Common myeloid progenitor, CD34-positive (primary cell): ENCODE measurements around the gene ZG16B.

Experiments used
- CTCF ChIA-PET: fragments of 350-600 bp; sonication (Branson Sonifier 250); formaldehyde crosslinking; loops from one replicate; lab custom pipeline; 2021; ENCODE audit warnings: antibody characterized with exemption; lab: Charles Lee
- POLR2A ChIA-PET: fragments of 350-600 bp; sonication (Branson Sonifier 250); formaldehyde crosslinking; loops from one replicate; lab custom pipeline; 2021; ENCODE audit warnings: antibody characterized with exemption; lab: Charles Lee
- DNase-seq, 3 donors: peaks; one replicate each; pipeline versions ENCODE4 v3.0.0 to v3.0.0-alpha.2; 2013
- H3K27ac ChIP-seq, 2 experiments: 1 replicate in 1 of 2; 2 replicates in 1 of 2; pipeline ENCODE4 v1.7.0; 2013; ENCODE audit warnings: inconsistent platforms in 2 of 2, low read length in 2 of 2, mild to moderate bottlenecking in 2 of 2, low read depth in 1 of 2, moderate library complexity in 1 of 2; ENCODE audit not compliant: severe bottlenecking in 2 of 2, insufficient read depth in 1 of 2, poor library complexity in 1 of 2
- H3K27me3 ChIP-seq, 5 experiments: replicated peaks in 2 of 5; 1 replicate in 3 of 5; 2 replicates in 2 of 5; pipeline versions ENCODE4 v1.6.1 to v1.7.0; 2013; ENCODE audit warnings: low read length in 4 of 5, mild to moderate bottlenecking in 2 of 5, moderate library complexity in 2 of 5, inconsistent platforms in 1 of 5; ENCODE audit not compliant: insufficient read depth in 5 of 5, control insufficient read depth in 4 of 5
- H3K36me3 ChIP-seq, 4 experiments: 1 replicate in 2 of 4; 2 replicates in 2 of 4; pipeline versions ENCODE4 v1.6.1 to v1.7.0; 2013; ENCODE audit warnings: low read length in 3 of 4, control low read depth in 1 of 4, mild to moderate bottlenecking in 1 of 4; ENCODE audit not compliant: control insufficient read depth in 4 of 4, insufficient read depth in 4 of 4
- H3K4me1 ChIP-seq, 4 experiments: 1 replicate in 3 of 4; 2 replicates in 1 of 4; pipeline versions ENCODE4 v1.6.1 to v1.7.1; 2013; ENCODE audit warnings: low read length in 3 of 4, mild to moderate bottlenecking in 3 of 4, control low read depth in 1 of 4, inconsistent platforms in 1 of 4, moderate library complexity in 1 of 4; ENCODE audit not compliant: control insufficient read depth in 4 of 4, insufficient read depth in 4 of 4; ENCODE audit errors: control extremely low read depth in 1 of 4
- H3K4me3 ChIP-seq, 7 experiments: 1 replicate in 4 of 7; 2 replicates in 3 of 7; pipeline versions ENCODE4 v1.5.1 to v1.7.0; 2013; ENCODE audit warnings: mild to moderate bottlenecking in 7 of 7, low read length in 6 of 7, moderate library complexity in 6 of 7, inconsistent platforms in 2 of 7, low read depth in 2 of 7, control low read depth in 1 of 7; ENCODE audit not compliant: insufficient read depth in 4 of 7, control insufficient read depth in 1 of 7; ENCODE audit errors: extremely low read depth in 1 of 7
- H3K9me3 ChIP-seq, 5 experiments: 1 replicate in 4 of 5; 2 replicates in 1 of 5; pipeline versions ENCODE4 v1.6.1 to v1.7.1; 2013; ENCODE audit warnings: low read length in 4 of 5, mild to moderate bottlenecking in 2 of 5, inconsistent platforms in 1 of 5, low read depth in 1 of 5, moderate library complexity in 1 of 5; ENCODE audit not compliant: control insufficient read depth in 4 of 5, insufficient read depth in 2 of 5; ENCODE audit errors: control extremely low read depth in 1 of 5
- WGBS: methylation state at CpG from one replicate; pipeline ENCODE4 v1.1.5; 2013; ENCODE audit not compliant: insufficient coverage; 5-methylcytosine and 5-hydroxymethylcytosine counted together

Gene ZG16B

GRCh38 chr16:2795395-2796143 lies 34.5 kb upstream of the ZG16B start:
- no peak for DNase-seq

DNA sequence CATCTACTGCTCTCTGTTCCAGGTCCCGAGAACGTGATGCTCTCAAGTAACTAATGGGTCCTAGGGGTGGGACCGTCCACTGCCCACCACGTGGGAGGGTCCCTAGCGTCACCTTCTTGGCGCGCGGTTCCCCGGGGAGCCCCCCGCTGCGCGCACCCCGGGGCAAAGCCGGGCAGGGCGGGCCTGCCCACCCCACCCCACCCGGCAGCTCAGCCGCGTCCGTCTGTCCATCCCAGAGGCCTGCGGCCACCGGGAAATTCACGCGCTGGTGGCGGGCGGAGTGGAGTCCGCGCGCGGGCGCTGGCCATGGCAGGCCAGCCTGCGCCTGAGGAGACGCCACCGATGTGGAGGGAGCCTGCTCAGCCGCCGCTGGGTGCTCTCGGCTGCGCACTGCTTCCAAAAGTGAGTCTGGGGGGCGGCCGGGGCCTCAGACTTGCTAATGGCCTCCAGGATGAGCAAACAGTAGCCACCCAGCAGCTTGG lies 31.3 kb upstream of the ZG16B start:
- H3K4me1 ChIP-seq: peaks cover 0 to 8% (median 0%) of the 10 kb centered on the region in 4 experiments
- POLR2A ChIA-PET: no interaction called here
- no peak overlapping the region for H3K4me3 ChIP-seq
- no peak for DNase-seq
- H3K36me3 ChIP-seq: no peaks in the 10 kb centered on the region
- H3K27ac ChIP-seq: no peak overlapping the region
- H3K9me3 ChIP-seq: peaks cover 0 to 6% (median under 1%) of the 10 kb centered on the region in 5 experiments
- peaks cover 0 to 2% (median 0%) of the 10 kb centered on the region in 5 experiments for H3K27me3 ChIP-seq
- WGBS: 93% methylated on average over 32 of the region's 39 CpGs
- CTCF ChIA-PET: interaction anchor here (1.3 kb wide), 1 partner anchor 72 kb away, joined by 5 read pairs; no protein-coding TSS in a partner anchor

More at GRCh38 chr16:2795395-2796143, 34.5 kb upstream of the ZG16B start:
- WGBS: 100% methylated on average over 3 of the region's 7 CpGs
- H3K4me1 ChIP-seq: peaks cover 0 to 8% (median 0%) of the 10 kb centered on the region in 4 experiments
- no peaks in the 10 kb centered on the region for H3K36me3 ChIP-seq
- H3K4me3 ChIP-seq: no peak overlapping the region
- H3K9me3 ChIP-seq: no peaks in the 10 kb centered on the region
- ChIA-PET CTCF (interaction anchor here (1.3 to 1.4 kb wide), 2 partner anchors 43 to 73 kb away, joined by 3 to 4 read pairs; no protein-coding TSS in a partner anchor), POLR2A (no interaction called here)
- H3K27me3 ChIP-seq: peaks cover 0 to 10% (median 2%) of the 10 kb centered on the region in 5 experiments
- no peak overlapping the region for H3K27ac ChIP-seq

- no peak for DNase-seq
- WGBS: 97% methylated on average over 13 of the region's 21 CpGs
- Histone ChIP-seq H3K36me3 (no peaks in the 10 kb centered on the region), H3K9me3 (peaks cover 0 to 11% (median 6%) of the 10 kb centered on the region in 5 experiments), H3K27me3 (peaks cover 0 to 2% (median 0%) of the 10 kb centered on the region in 5 experiments), H3K4me3 (no peak overlapping the region), H3K27ac (no peak overlapping the region), H3K4me1 (peaks cover 0 to 5% (median 0%) of the 10 kb centered on the region in 4 experiments)
- POLR2A ChIA-PET: no interaction called here
- CTCF ChIA-PET: interaction anchor here (1.6 kb wide), 1 partner anchor 39 kb away, joined by 4 read pairs; no protein-coding TSS in a partner anchor
Observed at GRCh38 chr16:2799205-2799858, 30.8 kb upstream of the ZG16B start.

GRCh38 chr16:2799859-2800226 lies 30.3 kb upstream of the ZG16B start:
- H3K4me1 ChIP-seq: peaks cover 0 to under 1% (median 0%) of the 10 kb centered on the region in 4 experiments
- peaks cover 0 to 16% (median 9%) of the 10 kb centered on the region in 5 experiments for H3K9me3 ChIP-seq
- 100% methylated on average over 1 of the region's 1 CpG for WGBS
- no peaks in the 10 kb centered on the region for H3K36me3 ChIP-seq
- CTCF ChIA-PET: interaction anchor here (1.0 to 1.6 kb wide), 4 partner anchors 8 to 39 kb away, joined by 3 to 6 read pairs (median 4); no protein-coding TSS in a partner anchor
- H3K4me3 ChIP-seq: no peak overlapping the region
- POLR2A ChIA-PET: no interaction called here
- H3K27me3 ChIP-seq: peaks cover 0 to 2% (median 0%) of the 10 kb centered on the region in 5 experiments
- no peak overlapping the region for H3K27ac ChIP-seq
- no peak for DNase-seq

- ChIA-PET CTCF (no interaction called here), POLR2A (no interaction called here)
- Histone ChIP-seq H3K4me3 (no peak overlapping the region), H3K4me1 (no peaks in the 10 kb centered on the region), H3K9me3 (peaks cover 0 to 24% (median 15%) of the 10 kb centered on the region in 5 experiments), H3K36me3 (no peaks in the 10 kb centered on the region), H3K27ac (no peak overlapping the region), H3K27me3 (peaks cover 0 to 4% (median 0%) of the 10 kb centered on the region in 5 experiments)
- 93% methylated on average over 2 of the region's 3 CpGs for WGBS
- DNase-seq: no peak
Observed at GRCh38 chr16:2803545-2804195, 26.4 kb upstream of the ZG16B start.

GRCh38 chr16:2804728-2805127 lies 25.4 kb upstream of the ZG16B start:
- ChIA-PET CTCF (no interaction called here), POLR2A (no interaction called here)
- H3K36me3 ChIP-seq: no peaks in the 10 kb centered on the region
- H3K9me3 ChIP-seq: peaks cover 0 to 24% (median 15%) of the 10 kb centered on the region in 5 experiments
- peaks cover 0 to 4% (median 0%) of the 10 kb centered on the region in 5 experiments for H3K27me3 ChIP-seq
- no peak for DNase-seq
- WGBS: 100% methylated on average over 2 of the region's 4 CpGs
- no peak overlapping the region for H3K4me3 ChIP-seq
- H3K27ac ChIP-seq: no peak overlapping the region
- no peaks in the 10 kb centered on the region for H3K4me1 ChIP-seq
